HEK293 (cell line): ENCODE measurements around the gene FAM174A.

Experiments
- CTCF ChIA-PET: fragments of 350-600 bp; formaldehyde crosslinking; extraction: SDS; loops from one replicate; lab custom pipeline; 2021; ENCODE audit warnings: antibody characterized with exemption; lab: Yijun Ruan, JAX
- POLR2A ChIA-PET: fragments of 300-600 bp; formaldehyde crosslinking; extraction: SDS; loops from one replicate; lab custom pipeline; 2020; ENCODE audit warnings: antibody characterized with exemption, inconsistent platforms; lab: Yijun Ruan, JAX
- H3K27ac ChIP-seq: fragments of 200-500 bp; sonication (Bioruptor generic); 2 replicates; pipeline ENCODE4 v1.5.1; 2014; ENCODE audit warnings: low read depth, low read length, control low read depth, inconsistent platforms; ENCODE audit errors: extremely low read depth
- H3K36me3 ChIP-seq, 2 experiments: fragments of 200-500 bp in 1 of 2; sonication (Bioruptor generic) in 1 of 2; 1 replicate in 1 of 2; 2 replicates in 1 of 2; pipeline ENCODE4 v1.5.1; 2014 to 2017; ENCODE audit warnings: inconsistent platforms in 2 of 2, low read length in 2 of 2; ENCODE audit not compliant: control insufficient read depth in 2 of 2, insufficient read depth in 1 of 2
- H3K4me1 ChIP-seq: fragments of 200-500 bp; sonication (Bioruptor generic); 2 replicates; pipeline ENCODE4 v1.5.1; 2014; ENCODE audit warnings: mild to moderate bottlenecking, low read length, inconsistent platforms; ENCODE audit not compliant: control insufficient read depth, insufficient read depth
- H3K4me3 ChIP-seq: 2 replicates; pipeline ENCODE4 v1.5.1; 2011; ENCODE audit warnings: low read depth, mild to moderate bottlenecking, control low read depth, low read length, moderate library complexity
- H3K9me3 ChIP-seq: fragments of 200-500 bp; sonication (Bioruptor generic); 2 replicates; pipeline ENCODE4 v1.5.1; 2014; ENCODE audit warnings: low read depth, low read length, inconsistent platforms; ENCODE audit not compliant: control insufficient read depth, insufficient read depth
- HOXA7 ChIP-seq: sonication (generic); formaldehyde crosslinking; IDR thresholded peaks from 2 replicates; pipeline ENCODE4 v1.8.1; 2022; ENCODE audit warnings: missing genetic modification reagents, borderline replicate concordance
- MEIS1 ChIP-seq: sonication (generic); formaldehyde crosslinking; IDR thresholded peaks from 2 replicates; pipeline ENCODE4 v1.8.1; 2022; ENCODE audit warnings: missing genetic modification reagents, mild to moderate bottlenecking, borderline replicate concordance
- MYNN ChIP-seq: fragments of 450-650 bp; formaldehyde crosslinking; IDR thresholded peaks from 2 replicates; pipeline ENCODE4 v1.5.1; 2016; ENCODE audit warnings: missing biosample characterization, missing genetic modification characterization, borderline replicate concordance
- MZF1 ChIP-seq: fragments of 450-650 bp; formaldehyde crosslinking; IDR thresholded peaks from 2 replicates; pipeline ENCODE4 v1.5.1; 2017; ENCODE audit warnings: missing biosample characterization, missing genetic modification characterization, borderline replicate concordance
- PRDM2 ChIP-seq: fragments of 450-650 bp; formaldehyde crosslinking; IDR thresholded peaks from 2 replicates; pipeline ENCODE4 v1.5.1; 2016; ENCODE audit warnings: missing biosample characterization, missing genetic modification characterization, borderline replicate concordance
- ZBTB1 ChIP-seq: fragments of 450-650 bp; formaldehyde crosslinking; IDR thresholded peaks from 2 replicates; pipeline ENCODE4 v1.5.1; 2016; ENCODE audit warnings: missing biosample characterization, missing genetic modification characterization
- ZNF112 ChIP-seq: fragments of 450-650 bp; formaldehyde crosslinking; IDR thresholded peaks from 2 replicates; pipeline ENCODE4 v1.5.0; 2017; ENCODE audit warnings: missing biosample characterization, missing genetic modification characterization
- ZNF121 ChIP-seq: fragments of 450-650 bp; formaldehyde crosslinking; IDR thresholded peaks from 2 replicates; pipeline ENCODE4 v1.5.1; 2016; ENCODE audit warnings: missing biosample characterization, missing genetic modification characterization
- ZNF133 ChIP-seq: fragments of 450-650 bp; formaldehyde crosslinking; IDR thresholded peaks from 2 replicates; pipeline ENCODE4 v1.5.1; 2016; ENCODE audit warnings: missing biosample characterization, missing genetic modification characterization
- ZNF16 ChIP-seq: fragments of 450-650 bp; formaldehyde crosslinking; IDR thresholded peaks from 2 replicates; pipeline ENCODE4 v1.5.1; 2016; ENCODE audit warnings: low read depth, missing biosample characterization, missing genetic modification characterization
- ZNF174 ChIP-seq: fragments of 450-650 bp; formaldehyde crosslinking; IDR thresholded peaks from 2 replicates; pipeline ENCODE4 v1.5.0; 2017; ENCODE audit warnings: missing biosample characterization, mild to moderate bottlenecking, missing genetic modification characterization
- ZNF175 ChIP-seq: fragments of 450-650 bp; formaldehyde crosslinking; IDR thresholded peaks from 2 replicates; pipeline ENCODE4 v1.5.1; 2016; ENCODE audit warnings: missing biosample characterization, missing genetic modification characterization
- ZNF184 ChIP-seq: fragments of 450-650 bp; IDR thresholded peaks from 2 replicates; pipeline ENCODE4 v1.5.1; 2018; ENCODE audit warnings: missing biosample characterization, mild to moderate bottlenecking, missing genetic modification characterization
- ZNF2 ChIP-seq: fragments of 450-650 bp; formaldehyde crosslinking; IDR thresholded peaks from 2 replicates; pipeline ENCODE4 v1.5.1; 2016; ENCODE audit warnings: missing biosample characterization, missing genetic modification characterization
- ZNF292 ChIP-seq: fragments of 450-650 bp; formaldehyde crosslinking; IDR thresholded peaks from 2 replicates; pipeline ENCODE4 v1.5.1; 2016; ENCODE audit warnings: low read depth, missing biosample characterization, missing genetic modification characterization, borderline replicate concordance
- ZNF302 ChIP-seq: fragments of 450-650 bp; formaldehyde crosslinking; IDR thresholded peaks from 2 replicates; pipeline ENCODE4 v1.5.1; 2016; ENCODE audit warnings: missing biosample characterization, missing genetic modification characterization, low read depth
- ZNF404 ChIP-seq: fragments of 450-650 bp; formaldehyde crosslinking; IDR thresholded peaks from 2 replicates; pipeline ENCODE4 v1.5.1; 2017; ENCODE audit warnings: missing biosample characterization, missing genetic modification characterization
- ZNF521 ChIP-seq: fragments of 450-650 bp; formaldehyde crosslinking; IDR thresholded peaks from 2 replicates; pipeline ENCODE4 v1.5.1; 2017; ENCODE audit warnings: missing biosample characterization, mild to moderate bottlenecking, missing genetic modification characterization
- ZNF555 ChIP-seq: fragments of 450-650 bp; formaldehyde crosslinking; conservative IDR thresholded peaks from 2 replicates; pipeline ENCODE4 v1.5.1; 2017; ENCODE audit warnings: missing biosample characterization, mild to moderate bottlenecking, missing genetic modification characterization, inconsistent platforms
- ZNF600 ChIP-seq: fragments of 450-650 bp; formaldehyde crosslinking; IDR thresholded peaks from 2 replicates; pipeline ENCODE4 v1.5.1; 2016; ENCODE audit warnings: missing biosample characterization, missing genetic modification characterization
- ZNF639 ChIP-seq: fragments of 450-650 bp; formaldehyde crosslinking; IDR thresholded peaks from 2 replicates; pipeline ENCODE4 v1.5.1; 2016; ENCODE audit warnings: missing biosample characterization, missing genetic modification characterization
- ZNF776 ChIP-seq: fragments of 450-650 bp; formaldehyde crosslinking; IDR thresholded peaks from 2 replicates; pipeline ENCODE4 v1.5.0; 2017; ENCODE audit warnings: missing biosample characterization, missing genetic modification characterization, borderline replicate concordance
- ZNF837 ChIP-seq: fragments of 450-650 bp; formaldehyde crosslinking; IDR thresholded peaks from 2 replicates; pipeline ENCODE4 v1.5.1; 2016; ENCODE audit warnings: missing biosample characterization, missing genetic modification characterization
- TF ChIP-seq, protein P1 (sequence below): fragments of 450-650 bp; formaldehyde crosslinking; optimal IDR thresholded peaks from 2 replicates; pipeline ENCODE3; 2016; ENCODE audit warnings: missing biosample characterization, mild to moderate bottlenecking, missing genetic modification characterization
- TF ChIP-seq, protein P2 (sequence below): fragments of 450-650 bp; formaldehyde crosslinking; IDR thresholded peaks from 2 replicates; pipeline ENCODE4; 2016; ENCODE audit warnings: missing biosample characterization, missing genetic modification characterization

FAM174A gene

GRCh38 chr5:100518377-100518776 is 16.8 kb upstream of the FAM174A start (continued):
- TF ChIP-seq ZNF639 (no peak), ZNF121 (tag by site-specific recombination) (no peak)

- H3K4me3 ChIP-seq, result no peak overlapping the region
- ChIA-PET POLR2A (no interaction called here), CTCF (interaction anchor here (0.6 kb wide), 2 partner anchors 61 to 897 kb away, joined by 3 read pairs; no protein-coding TSS in a partner anchor)
- H3K4me1 ChIP-seq, result no peaks in the 10 kb centered on the region
- H3K9me3 ChIP-seq, result no peaks in the 10 kb centered on the region
- no peak overlapping the region for H3K27ac ChIP-seq
- TF ChIP-seq ZNF16, result no peak
- TF ChIP-seq, protein P1, sequence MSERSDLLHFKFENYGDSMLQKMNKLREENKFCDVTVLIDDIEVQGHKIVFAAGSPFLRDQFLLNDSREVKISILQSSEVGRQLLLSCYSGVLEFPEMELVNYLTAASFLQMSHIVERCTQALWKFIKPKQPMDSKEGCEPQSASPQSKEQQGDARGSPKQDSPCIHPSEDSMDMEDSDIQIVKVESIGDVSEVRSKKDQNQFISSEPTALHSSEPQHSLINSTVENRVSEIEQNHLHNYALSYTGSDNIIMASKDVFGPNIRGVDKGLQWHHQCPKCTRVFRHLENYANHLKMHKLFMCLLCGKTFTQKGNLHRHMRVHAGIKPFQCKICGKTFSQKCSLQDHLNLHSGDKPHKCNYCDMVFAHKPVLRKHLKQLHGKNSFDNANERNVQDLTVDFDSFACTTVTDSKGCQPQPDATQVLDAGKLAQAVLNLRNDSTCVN (tag by site-specific recombination), result no peak
- TF ChIP-seq ZNF404 (tag by site-specific recombination), result no peak
- TF ChIP-seq ZNF600 (tag by site-specific recombination), result no peak
- TF ChIP-seq ZNF2 (tag by site-specific recombination), result no peak
- no peak for TF ChIP-seq ZNF175 (tag by site-specific recombination)
- no peak for TF ChIP-seq ZNF133 (tag by site-specific recombination)
- TF ChIP-seq ZNF302 (tag by site-specific recombination), result no peak
- TF ChIP-seq HOXA7, result no peak
- H3K36me3 ChIP-seq, result no peaks in the 10 kb centered on the region
These were observed 16.1 kb upstream of the FAM174A start for GRCh38 chr5:100519075-100519474.

DNA sequence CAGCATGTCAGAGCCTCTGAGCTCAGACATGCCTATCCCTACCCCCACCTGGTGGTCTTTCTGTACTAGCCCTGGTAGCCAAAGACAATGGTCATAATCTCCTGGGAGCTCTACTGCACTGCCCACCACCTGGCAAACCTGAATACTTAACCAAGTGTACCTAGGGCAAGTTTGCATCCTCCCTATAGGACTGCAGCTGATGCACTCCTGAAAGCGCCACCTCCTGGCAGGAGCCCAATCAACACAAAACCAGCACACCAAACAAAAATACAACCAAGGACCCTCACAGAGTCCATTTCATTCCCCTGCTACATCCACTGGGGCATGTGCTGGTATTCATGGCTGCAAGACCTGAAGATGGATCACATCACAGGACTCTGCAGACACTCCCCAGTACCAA is 14.8 kb upstream of the FAM174A start:
- H3K4me3 ChIP-seq, result no peak overlapping the region
- POLR2A ChIA-PET, result no interaction called here
- CTCF ChIA-PET, result interaction anchor here (1.1 kb wide), 1 partner anchor 12 kb away, joined by 6 read pairs; no protein-coding TSS in a partner anchor
- TF ChIP-seq ZNF776 (tag by site-specific recombination) (no peak), ZNF174 (tag by site-specific recombination) (no peak), ZNF112 (tag by site-specific recombination) (no peak), ZNF521 (tag by site-specific recombination) (no peak), MYNN (tag by site-specific recombination) (no peak), PRDM2 (tag by site-specific recombination) (no peak), MEIS1 (CRISPR knock-in tag) (no peak), MZF1 (no peak), ZNF292 (tag by site-specific recombination) (no peak), ZNF184 (no peak), ZNF555 (no peak), ZNF837 (tag by site-specific recombination) (no peak), ZBTB1 (tag by site-specific recombination) (no peak)
- TF ChIP-seq, protein P2, sequence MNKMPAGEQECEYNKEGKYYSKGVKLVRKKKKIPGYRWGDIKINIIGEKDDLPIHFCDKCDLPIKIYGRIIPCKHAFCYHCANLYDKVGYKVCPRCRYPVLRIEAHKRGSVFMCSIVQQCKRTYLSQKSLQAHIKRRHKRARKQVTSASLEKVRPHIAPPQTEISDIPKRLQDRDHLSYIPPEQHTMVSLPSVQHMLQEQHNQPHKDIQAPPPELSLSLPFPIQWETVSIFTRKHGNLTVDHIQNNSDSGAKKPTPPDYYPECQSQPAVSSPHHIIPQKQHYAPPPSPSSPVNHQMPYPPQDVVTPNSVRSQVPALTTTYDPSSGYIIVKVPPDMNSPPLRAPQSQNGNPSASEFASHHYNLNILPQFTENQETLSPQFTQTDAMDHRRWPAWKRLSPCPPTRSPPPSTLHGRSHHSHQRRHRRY (tag by site-specific recombination), result no peak

More for the DNA sequence above, 14.8 kb upstream of the FAM174A start:
- no peak overlapping the region for H3K27ac ChIP-seq
- H3K36me3 ChIP-seq, result no peaks in the 10 kb centered on the region
- H3K9me3 ChIP-seq, result no peaks in the 10 kb centered on the region
- no peaks in the 10 kb centered on the region for H3K4me1 ChIP-seq
